ENCODE results near the gene GID4. TPM values are rescaled to one million over a fixed set of nuclear protein-coding genes. Genes with fewer than 3 reads are reported as not detected.

The GID4 gene
- total RNA-seq, 6 experiments from 2014 or later: 4.8 to 6.1 (median 5.3) TPM

GRCh38 chr17:18111330-18111971, 72.2 kb downstream of the GID4 start:
- peak in 3 of 4 donors; percentile 1 to 5 (median 2) for ATAC-seq
- intact Hi-C loops (cut with DNase I): no loop called here
- 89% methylated on average over 2 of the region's 6 CpGs for WGBS (ENCODE audit: insufficient coverage, low coverage, low lambda C conversion rate, missing lambda C conversion rate)

DNA sequence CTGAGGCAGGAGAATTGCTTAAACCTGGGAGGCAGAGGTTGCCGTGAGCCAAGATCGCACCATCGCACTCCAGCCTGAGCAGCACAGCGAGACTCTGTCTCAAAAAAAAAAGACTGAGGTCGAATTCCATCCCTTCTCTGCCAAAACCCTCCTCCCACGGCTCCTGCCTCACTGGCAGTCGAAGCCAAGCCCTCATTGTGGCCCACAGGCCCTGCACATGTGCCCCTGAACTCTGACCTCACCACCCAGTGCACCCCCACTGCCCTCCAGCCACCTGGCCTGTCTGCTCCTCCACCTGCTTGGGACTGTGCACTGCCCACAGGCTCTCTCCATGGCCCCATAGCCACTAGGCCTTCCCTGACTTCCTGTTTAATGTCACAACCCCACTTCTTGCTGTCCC, 76.3 kb downstream of the GID4 start:
- Histone ChIP-seq H3K27me3 (no peaks in the 10 kb centered on the region), H3K27ac (peak overlapping the region; percentile 64 to 83 (median 81)), H3K4me3 (peak overlapping the region in 2 of 3 donors; percentile 5 to 61), H3K4me1 (peaks cover 0 to 54% (median 14%) of the 10 kb centered on the region in 4 donors), H3K9me3 (no peaks in the 10 kb centered on the region), H3K36me3 (no peaks in the 10 kb centered on the region)
- intact Hi-C loops (cut with DNase I): no loop called here
- DNase-seq (peak; percentile 80 to 96 (median 94)), ATAC-seq (peak; percentile 74 to 87 (median 84))
- WGBS (ENCODE audit: insufficient coverage, low coverage, low lambda C conversion rate, missing lambda C conversion rate): 37% methylated on average over 2 of the region's 7 CpGs
- peak; percentile 41 for TF ChIP-seq POLR2A (IDR thresholded peaks at IDR 0.05)
- TF ChIP-seq, protein P1, sequence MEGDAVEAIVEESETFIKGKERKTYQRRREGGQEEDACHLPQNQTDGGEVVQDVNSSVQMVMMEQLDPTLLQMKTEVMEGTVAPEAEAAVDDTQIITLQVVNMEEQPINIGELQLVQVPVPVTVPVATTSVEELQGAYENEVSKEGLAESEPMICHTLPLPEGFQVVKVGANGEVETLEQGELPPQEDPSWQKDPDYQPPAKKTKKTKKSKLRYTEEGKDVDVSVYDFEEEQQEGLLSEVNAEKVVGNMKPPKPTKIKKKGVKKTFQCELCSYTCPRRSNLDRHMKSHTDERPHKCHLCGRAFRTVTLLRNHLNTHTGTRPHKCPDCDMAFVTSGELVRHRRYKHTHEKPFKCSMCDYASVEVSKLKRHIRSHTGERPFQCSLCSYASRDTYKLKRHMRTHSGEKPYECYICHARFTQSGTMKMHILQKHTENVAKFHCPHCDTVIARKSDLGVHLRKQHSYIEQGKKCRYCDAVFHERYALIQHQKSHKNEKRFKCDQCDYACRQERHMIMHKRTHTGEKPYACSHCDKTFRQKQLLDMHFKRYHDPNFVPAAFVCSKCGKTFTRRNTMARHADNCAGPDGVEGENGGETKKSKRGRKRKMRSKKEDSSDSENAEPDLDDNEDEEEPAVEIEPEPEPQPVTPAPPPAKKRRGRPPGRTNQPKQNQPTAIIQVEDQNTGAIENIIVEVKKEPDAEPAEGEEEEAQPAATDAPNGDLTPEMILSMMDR (IDR thresholded peaks at IDR 0.05): no peak

More at GRCh38 chr17:18111330-18111971, 72.2 kb downstream of the GID4 start:
- H3K4me3 ChIP-seq: no peak overlapping the region
- DNase-seq: peak in 1 of 3 donors; percentile 49
- TF ChIP-seq, protein P1 (IDR thresholded peaks at IDR 0.05): no peak
- TF ChIP-seq POLR2A (IDR thresholded peaks at IDR 0.05): no peak
- H3K27ac ChIP-seq: peak overlapping the region in 1 of 3 donors; percentile 11
- peaks cover 0 to 47% (median 9%) of the 10 kb centered on the region in 4 donors for H3K4me1 ChIP-seq
- peaks cover 0 to 23% (median 4%) of the 10 kb centered on the region in 4 donors for H3K36me3 ChIP-seq
- no peaks in the 10 kb centered on the region for H3K27me3 ChIP-seq
- no peaks in the 10 kb centered on the region for H3K9me3 ChIP-seq

DNA sequence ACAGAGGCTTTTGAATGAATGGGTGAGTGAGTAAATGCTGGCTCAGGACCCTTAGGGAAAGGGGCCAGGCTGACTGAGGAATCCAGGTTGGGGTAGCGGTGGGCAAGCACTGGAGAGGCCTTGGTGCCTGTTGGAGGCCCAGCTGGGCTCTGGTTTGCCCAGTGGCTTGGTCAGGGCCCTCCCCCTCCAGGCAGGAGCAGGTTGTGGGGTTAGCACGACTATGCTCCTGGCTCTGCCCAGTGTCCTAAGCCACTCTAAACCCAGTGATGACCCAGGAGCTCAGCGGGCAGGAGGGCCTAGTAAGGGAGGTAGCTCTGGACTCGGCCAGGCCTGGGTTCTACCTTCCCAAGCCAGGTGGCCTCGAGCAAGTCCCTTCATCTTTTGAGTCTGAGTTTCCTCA, 76.9 kb downstream of the GID4 start:
- peak; percentile 21 to 65 (median 56) for ATAC-seq

GRCh38 chr17:18117533-18117932, 78.3 kb downstream of the GID4 start:
- Histone ChIP-seq H3K27me3 (no peaks in the 10 kb centered on the region), H3K27ac (peak overlapping the region; percentile 63 to 83 (median 81)), H3K9me3 (no peaks in the 10 kb centered on the region), H3K4me1 (peaks cover 0 to 38% (median 11%) of the 10 kb centered on the region in 4 donors), H3K36me3 (no peaks in the 10 kb centered on the region), H3K4me3 (peak overlapping the region in 2 of 3 donors; percentile 50 to 61)
- peak; percentile 66 to 75 (median 72) for ATAC-seq
- peak; percentile 67 for TF ChIP-seq POLR2A (IDR thresholded peaks at IDR 0.05)
- TF ChIP-seq, protein P1 (IDR thresholded peaks at IDR 0.05): no peak
- 44% methylated on average over 1 of the region's 1 CpG for WGBS (ENCODE audit: insufficient coverage, low coverage, low lambda C conversion rate, missing lambda C conversion rate)
- peak; percentile 49 to 92 (median 80) for DNase-seq
- intact Hi-C loops (cut with DNase I): no loop called here

More for the DNA sequence above, 76.9 kb downstream of the GID4 start:
- intact Hi-C loops (cut with DNase I): no loop called here
- Histone ChIP-seq H3K27ac (peak overlapping the region; percentile 64 to 83 (median 81)), H3K27me3 (no peaks in the 10 kb centered on the region), H3K9me3 (no peaks in the 10 kb centered on the region), H3K4me1 (peaks cover 0 to 48% (median 11%) of the 10 kb centered on the region in 4 donors), H3K36me3 (no peaks in the 10 kb centered on the region), H3K4me3 (peak overlapping the region in 2 of 3 donors; percentile 50 to 61)
- DNase-seq: peak; percentile 31 to 80 (median 80)
- TF ChIP-seq, protein P1 (IDR thresholded peaks at IDR 0.05): no peak
- TF ChIP-seq POLR2A (IDR thresholded peaks at IDR 0.05): peak; percentile 1
- WGBS (ENCODE audit: insufficient coverage, low coverage, low lambda C conversion rate, missing lambda C conversion rate): 30% methylated on average over 4 of the region's 5 CpGs

Other genes with a start within 250 kb of the GID4 start
- 100 to 1,000 TPM in 4 of 6 experiments, 10 to 100 TPM in 2; 63.8 to 246 (median 173) TPM for gene SREBF1, start 202.4 kb upstream of the GID4 start, total RNA-seq
- 10 to 100 TPM; 13.5 to 21.2 (median 16.0) TPM for gene TOM1L2, start 67.0 kb upstream of the GID4 start, total RNA-seq
- under 1 TPM; 0.25 to 0.98 (median 0.72) TPM for gene DRC3, start 66.5 kb upstream of the GID4 start, total RNA-seq
- gene ATPAF2, start 240 bp upstream of the GID4 start, total RNA-seq: 10 to 100 TPM; 17.2 to 21.0 (median 19.2) TPM
- gene DRG2, start 48.5 kb downstream of the GID4 start, total RNA-seq: 10 to 100 TPM; 10.4 to 28.8 (median 17.3) TPM
- gene MYO15A, start 69.3 kb downstream of the GID4 start, total RNA-seq: 1 to 10 TPM in 4 of 6 experiments, under 1 TPM in 2; 0.19 to 6.2 (median 1.5) TPM
- gene ALKBH5, start 144.4 kb downstream of the GID4 start, total RNA-seq: 10 to 100 TPM; 57.5 to 71.8 (median 66.1) TPM
- 1 to 10 TPM; 2.0 to 8.6 (median 2.8) TPM for gene LLGL1, start 186.2 kb downstream of the GID4 start, total RNA-seq
- 100 to 1,000 TPM in 4 of 6 experiments, 10 to 100 TPM in 2; 89.0 to 171 (median 116) TPM for gene FLII, start 219.3 kb downstream of the GID4 start, total RNA-seq
- gene MIEF2, start 221.3 kb downstream of the GID4 start, total RNA-seq: 10 to 100 TPM in 1 of 6 experiments, 1 to 10 TPM in 5; 5.9 to 10.6 (median 7.1) TPM

All from right lobe of liver (tissue), 6 donors.